ENCODE data around the gene LMCD1. TPM values are rescaled to one million over a fixed set of nuclear protein-coding genes. Genes with fewer than 3 reads are reported as not detected.

Gene LMCD1
- total RNA-seq, 1 donor: 0.21 TPM

DNA sequence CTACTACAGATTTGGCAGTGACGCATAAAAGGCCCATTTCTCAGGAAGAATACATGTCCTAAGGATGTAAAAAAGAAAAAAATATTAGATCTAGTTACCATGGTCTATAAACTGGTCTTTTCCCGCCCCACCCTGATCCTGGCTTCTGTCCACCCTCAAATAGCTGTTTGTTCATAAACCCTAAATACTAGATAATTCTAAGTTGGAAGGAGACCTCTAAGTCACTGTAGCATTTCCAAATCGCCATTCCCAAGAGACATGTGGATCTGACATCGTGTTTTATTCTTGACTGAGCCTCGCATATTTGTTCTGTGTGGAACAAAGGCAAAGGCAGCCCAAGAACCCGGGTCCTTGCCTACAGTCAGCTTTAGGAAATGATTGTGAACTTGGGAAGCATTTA is 49.0 kb downstream of the LMCD1 start:
- no peaks in the 10 kb centered on the region for H3K9me3 ChIP-seq (ENCODE audit: low read depth, low read length)
- H3K4me3 ChIP-seq (ENCODE audit: low read length): no peak overlapping the region
- no peaks in the 10 kb centered on the region for H3K4me1 ChIP-seq (ENCODE audit: insufficient read depth, low read length)
- H3K27me3 ChIP-seq (ENCODE audit: insufficient read depth, low read length): no peaks in the 10 kb centered on the region

DNA sequence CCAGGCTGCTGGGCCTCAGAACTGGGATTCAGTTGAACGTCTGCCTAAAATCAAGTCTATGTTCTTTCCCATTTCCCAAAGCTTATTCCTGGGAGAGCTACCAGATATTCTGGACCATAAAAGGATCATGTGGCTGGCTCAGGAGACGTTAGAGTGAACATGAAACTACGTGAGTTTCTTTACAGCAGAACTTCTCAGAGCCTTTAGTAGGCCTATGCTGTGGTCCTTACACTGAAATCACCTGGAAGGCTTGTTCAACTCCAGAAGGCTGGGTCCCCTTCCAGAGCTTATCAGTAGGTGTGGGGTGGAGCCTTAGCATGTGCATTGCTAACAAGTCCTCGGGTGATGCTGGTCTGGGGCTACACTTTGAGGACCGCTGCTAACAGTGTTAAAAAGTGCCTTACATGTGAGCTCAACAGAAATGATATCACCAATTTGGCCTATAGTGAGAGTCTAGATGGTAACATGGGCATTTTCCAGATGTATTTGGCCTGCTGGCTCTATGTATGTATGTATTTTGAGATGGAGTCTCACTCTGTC is 50.7 kb downstream of the LMCD1 start:
- no peaks in the 10 kb centered on the region for H3K4me1 ChIP-seq (ENCODE audit: insufficient read depth, low read length)
- no peaks in the 10 kb centered on the region for H3K27me3 ChIP-seq (ENCODE audit: insufficient read depth, low read length)
- no peaks in the 10 kb centered on the region for H3K9me3 ChIP-seq (ENCODE audit: low read depth, low read length)
- no peak overlapping the region for H3K4me3 ChIP-seq (ENCODE audit: low read length)

DNA sequence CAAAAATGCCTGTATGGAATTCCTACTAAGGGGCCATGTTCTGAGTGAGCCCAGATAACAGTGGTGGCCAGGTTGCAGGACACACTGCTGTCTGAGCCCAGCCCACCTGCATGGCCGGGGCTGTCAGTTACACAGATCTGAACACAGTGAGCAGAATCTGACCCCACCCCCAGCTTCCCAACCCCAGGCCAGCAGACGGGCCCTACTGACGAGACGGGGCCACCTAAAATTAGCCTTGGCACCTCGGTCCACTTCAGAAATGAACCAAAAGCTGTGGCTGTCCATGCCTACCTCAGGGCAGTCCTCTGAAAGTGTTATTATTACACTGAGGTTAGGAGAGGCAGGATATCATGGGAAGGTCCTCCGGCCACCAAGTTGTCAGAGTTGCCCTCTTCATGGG is 51.8 kb downstream of the LMCD1 start:
- H3K4me1 ChIP-seq (ENCODE audit: insufficient read depth, low read length): no peaks in the 10 kb centered on the region
- no peak overlapping the region for H3K4me3 ChIP-seq (ENCODE audit: low read length)
- no peaks in the 10 kb centered on the region for H3K9me3 ChIP-seq (ENCODE audit: low read depth, low read length)
- no peaks in the 10 kb centered on the region for H3K27me3 ChIP-seq (ENCODE audit: insufficient read depth, low read length)

- Histone ChIP-seq H3K9me3 (ENCODE audit: low read depth, low read length) (no peaks in the 10 kb centered on the region), H3K27me3 (ENCODE audit: insufficient read depth, low read length) (no peaks in the 10 kb centered on the region), H3K4me3 (ENCODE audit: low read length) (no peak overlapping the region), H3K4me1 (ENCODE audit: insufficient read depth, low read length) (no peaks in the 10 kb centered on the region)
Measured at GRCh38 chr3:8554696-8555095, 53.1 kb downstream of the LMCD1 start.

DNA sequence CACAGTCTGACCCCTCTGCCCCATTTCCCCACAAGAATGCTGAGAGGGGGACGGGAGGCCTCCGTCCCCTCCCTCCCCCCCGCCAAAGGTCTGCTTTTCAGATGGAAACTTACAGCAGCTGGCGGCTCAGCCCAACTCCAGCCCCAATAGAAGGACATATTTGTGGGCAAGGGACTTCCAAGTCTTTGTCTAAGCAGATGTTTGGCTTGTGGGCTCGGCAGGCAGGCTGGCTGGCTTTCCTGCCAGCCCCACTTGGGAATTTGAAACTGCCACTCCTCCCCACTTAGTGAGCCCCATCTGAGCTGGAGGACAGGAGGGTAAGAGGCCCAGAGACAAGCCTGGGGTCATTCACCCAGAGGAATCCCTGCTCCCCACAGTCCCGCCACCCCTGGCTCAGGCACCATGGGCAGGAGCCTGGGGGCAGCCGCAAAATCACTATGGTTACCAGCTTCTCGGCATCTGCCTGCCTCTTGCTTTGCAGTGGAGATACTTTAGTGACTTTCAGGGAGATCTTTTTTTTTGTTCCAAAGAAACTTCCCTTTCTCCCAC is 53.6 kb downstream of the LMCD1 start:
- H3K4me3 ChIP-seq (ENCODE audit: low read length): no peak overlapping the region
- no peaks in the 10 kb centered on the region for H3K4me1 ChIP-seq (ENCODE audit: insufficient read depth, low read length)
- H3K9me3 ChIP-seq (ENCODE audit: low read depth, low read length): no peaks in the 10 kb centered on the region
- H3K27me3 ChIP-seq (ENCODE audit: insufficient read depth, low read length): no peaks in the 10 kb centered on the region

DNA sequence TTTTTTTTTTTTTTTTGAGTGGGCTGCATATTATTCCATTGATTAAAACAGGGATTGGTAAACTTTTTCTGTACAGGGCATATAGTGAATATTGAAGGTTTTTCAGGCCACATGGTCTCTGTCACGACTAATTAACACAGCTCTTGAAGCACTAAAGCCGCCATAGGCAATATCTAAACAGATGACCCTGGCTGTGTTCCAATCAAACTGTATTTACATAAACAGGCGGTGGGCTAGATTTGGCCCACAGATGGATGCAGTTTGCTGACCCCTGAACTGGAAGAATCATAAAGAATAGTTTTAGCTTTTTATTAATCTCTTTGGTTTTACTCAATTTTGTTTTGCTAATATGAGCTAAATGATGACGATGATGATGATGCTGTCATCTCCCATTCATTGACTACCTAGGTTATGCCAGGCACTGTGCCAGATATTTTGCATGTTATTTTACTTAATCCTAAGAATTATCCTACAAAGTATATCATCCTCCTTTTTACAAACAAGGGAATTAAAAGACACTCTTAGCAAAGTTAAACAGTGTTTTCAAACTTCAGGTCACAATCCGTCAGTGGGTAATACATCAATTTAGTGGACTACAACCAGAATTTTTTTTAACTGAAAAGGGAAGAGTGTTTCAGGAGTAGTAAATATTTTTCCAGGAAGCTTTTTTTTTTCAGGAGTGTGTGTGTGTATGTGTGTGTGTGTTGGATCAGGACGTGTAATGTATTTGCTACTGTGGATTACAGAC is 54.3 kb downstream of the LMCD1 start:
- no peaks in the 10 kb centered on the region for H3K4me1 ChIP-seq (ENCODE audit: insufficient read depth, low read length)
- no peaks in the 10 kb centered on the region for H3K27me3 ChIP-seq (ENCODE audit: insufficient read depth, low read length)
- no peaks in the 10 kb centered on the region for H3K9me3 ChIP-seq (ENCODE audit: low read depth, low read length)
- H3K4me3 ChIP-seq (ENCODE audit: low read length): no peak overlapping the region

GRCh38 chr3:8556473-8556869 is 54.8 kb downstream of the LMCD1 start:
- H3K4me3 ChIP-seq (ENCODE audit: low read length): no peak overlapping the region
- H3K4me1 ChIP-seq (ENCODE audit: insufficient read depth, low read length): no peaks in the 10 kb centered on the region
- H3K27me3 ChIP-seq (ENCODE audit: insufficient read depth, low read length): no peaks in the 10 kb centered on the region
- no peaks in the 10 kb centered on the region for H3K9me3 ChIP-seq (ENCODE audit: low read depth, low read length)

- Histone ChIP-seq H3K9me3 (ENCODE audit: low read depth, low read length) (no peaks in the 10 kb centered on the region), H3K4me1 (ENCODE audit: insufficient read depth, low read length) (no peaks in the 10 kb centered on the region), H3K27me3 (ENCODE audit: insufficient read depth, low read length) (no peaks in the 10 kb centered on the region), H3K4me3 (ENCODE audit: low read length) (no peak overlapping the region)
Measured at GRCh38 chr3:8557298-8557697, 55.7 kb downstream of the LMCD1 start.

GRCh38 chr3:8558645-8559044 is 57.0 kb downstream of the LMCD1 start:
- Histone ChIP-seq H3K4me3 (ENCODE audit: low read length) (no peak overlapping the region), H3K9me3 (ENCODE audit: low read depth, low read length) (no peaks in the 10 kb centered on the region)

GRCh38 chr3:8559351-8559750 is 57.7 kb downstream of the LMCD1 start:
- no peak overlapping the region for H3K4me3 ChIP-seq (ENCODE audit: low read length)
- no peaks in the 10 kb centered on the region for H3K4me1 ChIP-seq (ENCODE audit: insufficient read depth, low read length)
- H3K9me3 ChIP-seq (ENCODE audit: low read depth, low read length): no peaks in the 10 kb centered on the region
- H3K27me3 ChIP-seq (ENCODE audit: insufficient read depth, low read length): no peaks in the 10 kb centered on the region

More at GRCh38 chr3:8558645-8559044, 57.0 kb downstream of the LMCD1 start:
- Histone ChIP-seq H3K4me1 (ENCODE audit: insufficient read depth, low read length) (no peaks in the 10 kb centered on the region), H3K27me3 (ENCODE audit: insufficient read depth, low read length) (no peaks in the 10 kb centered on the region)

DNA sequence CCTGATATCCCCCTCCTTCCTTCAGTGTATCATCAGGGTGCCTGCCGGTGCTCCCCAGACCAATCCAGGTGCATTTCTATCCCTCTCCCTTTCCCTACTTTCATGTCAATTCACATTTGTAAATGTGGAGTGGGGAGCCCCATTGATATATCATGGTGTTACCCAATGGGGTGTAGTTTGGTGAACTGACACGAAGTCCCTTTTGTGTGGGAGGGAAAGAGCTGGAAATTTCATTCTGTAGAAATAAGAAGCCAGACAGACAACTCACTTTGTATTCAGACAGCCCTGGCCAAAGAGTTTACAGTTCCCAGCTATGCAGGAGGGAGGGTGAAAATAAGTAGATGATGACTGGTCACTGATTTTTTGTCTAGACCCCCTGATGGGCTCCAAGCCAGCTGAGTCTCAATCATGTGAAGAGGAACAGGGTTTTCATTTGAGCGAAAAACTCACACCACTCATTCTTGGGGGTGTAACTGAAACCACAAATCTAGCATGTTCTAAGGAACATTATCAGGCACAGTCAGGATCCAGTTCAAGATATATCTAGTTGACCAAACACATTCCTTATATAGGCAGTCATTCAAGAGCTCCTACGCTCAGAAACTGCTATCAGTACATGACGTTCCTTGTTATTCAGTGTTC is 58.9 kb downstream of the LMCD1 start:
- no peaks in the 10 kb centered on the region for H3K9me3 ChIP-seq (ENCODE audit: low read depth, low read length)
- H3K27me3 ChIP-seq (ENCODE audit: insufficient read depth, low read length): no peaks in the 10 kb centered on the region
- no peak overlapping the region for H3K4me3 ChIP-seq (ENCODE audit: low read length)
- no peaks in the 10 kb centered on the region for H3K4me1 ChIP-seq (ENCODE audit: insufficient read depth, low read length)

- no peak overlapping the region for H3K4me3 ChIP-seq (ENCODE audit: low read length)
- H3K9me3 ChIP-seq (ENCODE audit: low read depth, low read length): no peaks in the 10 kb centered on the region
- no peaks in the 10 kb centered on the region for H3K4me1 ChIP-seq (ENCODE audit: insufficient read depth, low read length)
- no peaks in the 10 kb centered on the region for H3K27me3 ChIP-seq (ENCODE audit: insufficient read depth, low read length)
Measured at GRCh38 chr3:8561370-8561769, 59.7 kb downstream of the LMCD1 start.

DNA sequence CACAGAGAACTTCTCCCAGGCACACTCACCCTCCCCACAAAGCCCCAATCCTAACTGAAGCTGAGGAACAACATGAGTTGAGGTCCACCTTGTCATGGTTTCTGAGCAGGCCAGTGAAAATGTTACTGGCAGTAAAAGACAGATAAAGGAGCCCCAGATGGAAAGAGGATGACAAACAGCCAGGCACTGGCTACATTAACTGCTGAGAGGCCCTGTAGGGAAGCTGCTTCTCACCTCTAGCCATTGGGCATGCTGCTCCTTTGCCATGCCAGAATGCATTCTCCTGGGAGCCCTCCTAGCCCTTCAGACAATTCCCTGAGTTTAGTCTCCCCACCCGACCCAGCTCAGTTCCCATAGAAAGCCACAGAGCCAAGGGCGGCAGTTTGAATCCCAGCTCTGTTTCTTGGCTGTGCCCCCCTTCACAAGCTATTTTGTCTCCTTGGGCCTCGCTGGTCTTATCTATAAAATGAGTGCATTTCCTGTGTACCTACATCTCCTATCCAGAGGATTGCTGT is 60.5 kb downstream of the LMCD1 start:
- Histone ChIP-seq H3K4me3 (ENCODE audit: low read length) (no peak overlapping the region), H3K4me1 (ENCODE audit: insufficient read depth, low read length) (no peaks in the 10 kb centered on the region), H3K27me3 (ENCODE audit: insufficient read depth, low read length) (no peaks in the 10 kb centered on the region), H3K9me3 (ENCODE audit: low read depth, low read length) (no peaks in the 10 kb centered on the region)

DNA sequence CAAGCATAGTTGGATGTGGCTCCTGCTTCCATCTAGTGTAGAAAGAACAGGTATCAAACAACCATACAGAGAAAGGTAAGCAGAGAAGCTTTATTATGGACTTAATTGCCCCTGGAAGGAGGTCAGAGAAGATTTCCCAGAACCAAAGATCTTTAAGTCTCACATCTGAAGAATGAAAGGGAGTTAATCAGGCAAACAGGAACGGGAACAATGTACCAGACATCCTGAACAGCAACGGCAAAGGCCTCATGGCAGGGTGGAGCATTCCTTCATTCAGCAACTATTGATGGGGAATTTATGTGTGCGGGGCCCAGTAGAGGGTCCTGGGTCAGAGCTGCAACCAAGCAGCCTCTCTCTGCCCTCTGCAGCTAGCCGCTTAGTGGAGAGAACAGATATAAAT is 61.5 kb downstream of the LMCD1 start:
- no peaks in the 10 kb centered on the region for H3K9me3 ChIP-seq (ENCODE audit: low read depth, low read length)
- no peaks in the 10 kb centered on the region for H3K4me1 ChIP-seq (ENCODE audit: insufficient read depth, low read length)
- H3K4me3 ChIP-seq (ENCODE audit: low read length): no peak overlapping the region
- H3K27me3 ChIP-seq (ENCODE audit: insufficient read depth, low read length): no peaks in the 10 kb centered on the region

- Histone ChIP-seq H3K27me3 (ENCODE audit: insufficient read depth, low read length) (no peaks in the 10 kb centered on the region), H3K4me3 (ENCODE audit: low read length) (no peak overlapping the region), H3K9me3 (ENCODE audit: low read depth, low read length) (no peaks in the 10 kb centered on the region), H3K4me1 (ENCODE audit: insufficient read depth, low read length) (no peaks in the 10 kb centered on the region)
Measured at GRCh38 chr3:8563597-8563996, 62.0 kb downstream of the LMCD1 start.
